HG03064 (cell line): ENCODE measurements around the gene CEACAM1.
"Not testable (repeated sequence)": the region's sequence is repeated elsewhere in the genome, so short reads cannot be mapped to it uniquely, and the experiment has no call there.

Experiments
- ATAC-seq: cut with Tn5 transposase; IDR thresholded peaks from one replicate; pipeline ENCODE4 v1.9.1; 2021; ENCODE audit warnings: low read depth; ENCODE audit not compliant: unreplicated experiment

CEACAM1 gene

GRCh38 chr19:42477933-42478332 lies 50.3 kb downstream of the CEACAM1 start:
- ATAC-seq, result no peak

- ATAC-seq, result no peak
Measured at GRCh38 chr19:42477117-42477516, 51.2 kb downstream of the CEACAM1 start.

GRCh38 chr19:42475366-42475765 lies 52.9 kb downstream of the CEACAM1 start:
- no peak for ATAC-seq

- no peak for ATAC-seq
Measured at GRCh38 chr19:42474743-42475142, 53.5 kb downstream of the CEACAM1 start.

GRCh38 chr19:42473686-42474085 lies 54.6 kb downstream of the CEACAM1 start:
- ATAC-seq, result no peak

- ATAC-seq, result no peak
Measured at GRCh38 chr19:42472402-42473147, 55.7 kb downstream of the CEACAM1 start.

GRCh38 chr19:42471554-42472249 lies 56.6 kb downstream of the CEACAM1 start:
- ATAC-seq, result no peak

- ATAC-seq, result no peak
Measured at GRCh38 chr19:42469311-42470235, 58.7 kb downstream of the CEACAM1 start.

- no peak for ATAC-seq
Measured at GRCh38 chr19:42468273-42468796, 59.9 kb downstream of the CEACAM1 start.

GRCh38 chr19:42467183-42467760 lies 61.0 kb downstream of the CEACAM1 start:
- no peak for ATAC-seq

GRCh38 chr19:42466521-42467182 lies 61.6 kb downstream of the CEACAM1 start:
- no peak for ATAC-seq

GRCh38 chr19:42465827-42466280 lies 62.4 kb downstream of the CEACAM1 start:
- no peak for ATAC-seq

GRCh38 chr19:42461700-42462324 lies 66.5 kb downstream of the CEACAM1 start:
- no peak for ATAC-seq

GRCh38 chr19:42461231-42461630 lies 67.0 kb downstream of the CEACAM1 start:
- ATAC-seq, result not testable (repeated sequence)

GRCh38 chr19:42459926-42460325 lies 68.4 kb downstream of the CEACAM1 start:
- ATAC-seq, result no peak
